Endodermal cell (in vitro differentiated cells): ENCODE data around the gene KMT5B. TPM values are rescaled to one million over a fixed set of nuclear protein-coding genes. Genes with fewer than 3 reads are reported as not detected.

ENCODE experiments used
- DNase-seq: peaks from one replicate; pipeline ENCODE4 v3.0.0-alpha.2; 2017
- H3K27ac ChIP-seq: 2 replicates; pipeline ENCODE4 v1.5.1; 2013; ENCODE audit warnings: mild to moderate bottlenecking, low read depth, low read length, moderate library complexity
- H3K27me3 ChIP-seq: 2 replicates; pipeline ENCODE4 v1.6.1; 2013; ENCODE audit warnings: mild to moderate bottlenecking, low read length, moderate library complexity; ENCODE audit not compliant: insufficient read depth, control insufficient read depth, poor library complexity, severe bottlenecking
- H3K36me3 ChIP-seq: 2 replicates; pipeline ENCODE4 v1.7.0; 2013; ENCODE audit warnings: mild to moderate bottlenecking, low read length, moderate library complexity; ENCODE audit not compliant: control insufficient read depth, insufficient read depth
- H3K4me1 ChIP-seq: one replicate; pipeline ENCODE4 v1.7.0; 2013; ENCODE audit warnings: low read length; ENCODE audit not compliant: control insufficient read depth, insufficient read depth
- H3K4me3 ChIP-seq: 2 replicates; pipeline ENCODE4 v1.5.1; 2013; ENCODE audit warnings: mild to moderate bottlenecking, low read length, moderate library complexity
- H3K9ac ChIP-seq: 2 replicates; pipeline ENCODE4 v1.6.1; 2013; ENCODE audit warnings: mild to moderate bottlenecking, low read length, moderate library complexity; ENCODE audit not compliant: poor library complexity, severe bottlenecking; ENCODE audit errors: extremely low read depth
- H3K9me3 ChIP-seq: 2 replicates; pipeline ENCODE4 v1.6.1; 2013; ENCODE audit warnings: mild to moderate bottlenecking, low read length, moderate library complexity; ENCODE audit not compliant: control insufficient read depth
- H3K27ac Mint-ChIP-seq: 2 replicates; pipeline ENCODE4 v1.8.0; 2020; ENCODE audit warnings: mixed read lengths
- H3K27me3 Mint-ChIP-seq: 2 replicates; pipeline ENCODE4 v1.8.0; 2021; ENCODE audit warnings: mild to moderate bottlenecking, mixed read lengths; ENCODE audit not compliant: insufficient read depth
- H3K36me3 Mint-ChIP-seq: 2 replicates; pipeline ENCODE4 v1.8.0; 2020; ENCODE audit warnings: low read depth, mixed read lengths
- H3K4me1 Mint-ChIP-seq: 2 replicates; pipeline ENCODE4 v1.8.0; 2020; ENCODE audit warnings: mixed read lengths
- H3K4me3 Mint-ChIP-seq: 2 replicates; pipeline ENCODE4 v1.8.0; 2020; ENCODE audit warnings: mild to moderate bottlenecking, moderate library complexity, mixed read lengths
- H3K9me3 Mint-ChIP-seq: 2 replicates; pipeline ENCODE4 v1.8.0; 2020; ENCODE audit warnings: mild to moderate bottlenecking, mixed read lengths
- CTCF ChIP-seq: fragments of 200-600 bp; sonication (generic); conservative IDR thresholded peaks from 2 replicates; pipeline ENCODE4 v1.5.0; 2021; ENCODE audit warnings: antibody characterized with exemption, mild to moderate bottlenecking
- WGBS, 2 experiments: methylation state at CpG; one replicate each; pipeline versions ENCODE4 v1.1.5 to v1.1.7; 2013; ENCODE audit warnings: missing lambda C conversion rate in 2 of 2, mixed read lengths in 1 of 2; ENCODE audit not compliant: insufficient coverage in 1 of 2, insufficient read length in 1 of 2; 5-methylcytosine and 5-hydroxymethylcytosine counted together
- total RNA-seq, 2 donors: library from RNA; stranded (reverse); fragmentation: NEBNext Ultra II Directional in 1 of 2; extraction: Animal tissue kit (Norgen Biotek cat#: 25700) in 1 of 2; gene quantifications; 2 replicates in 1 of 2; 3 replicates in 1 of 2; pipeline ENCODE4 v1.2.1, GENCODE V29; 2021

KMT5B gene
- total RNA-seq, 2 donors from 2014 or later: 53.3 to 62.3 TPM

GRCh38 chr11:68116974-68117373 is 96.1 kb downstream of the KMT5B start:
- 90 to 100% methylated on average over 2 to 3 of the region's 3 CpGs for WGBS, 2 experiments

GRCh38 chr11:68116126-68116525 is 97.0 kb downstream of the KMT5B start:
- TF ChIP-seq CTCF: no peak
- no peak overlapping the region for H3K27ac Mint-ChIP-seq

More at GRCh38 chr11:68116974-68117373, 96.1 kb downstream of the KMT5B start:
- Mint-ChIP-seq H3K36me3 (peaks cover 28% of the 10 kb centered on the region), H3K9me3 (no peaks in the 10 kb centered on the region), H3K27me3 (no peaks in the 10 kb centered on the region), H3K4me1 (peaks cover 24% of the 10 kb centered on the region), H3K4me3 (no peak overlapping the region), H3K27ac (peak overlapping the region; percentile 49)
- Histone ChIP-seq H3K4me1 (no peaks in the 10 kb centered on the region), H3K36me3 (peaks cover 17% of the 10 kb centered on the region), H3K9me3 (no peaks in the 10 kb centered on the region), H3K9ac (no peak overlapping the region), H3K4me3 (no peak overlapping the region), H3K27ac (no peak overlapping the region), H3K27me3 (no peaks in the 10 kb centered on the region)
- TF ChIP-seq CTCF: no peak
- no peak for DNase-seq

GRCh38 chr11:68115285-68115684 is 97.8 kb downstream of the KMT5B start:
- H3K9me3 Mint-ChIP-seq: no peaks in the 10 kb centered on the region
- H3K27me3 Mint-ChIP-seq: no peaks in the 10 kb centered on the region
- Histone ChIP-seq H3K4me3 (no peak overlapping the region), H3K36me3 (peaks cover 17% of the 10 kb centered on the region), H3K9ac (no peak overlapping the region), H3K27ac (no peak overlapping the region), H3K4me1 (no peaks in the 10 kb centered on the region), H3K9me3 (no peaks in the 10 kb centered on the region), H3K27me3 (no peaks in the 10 kb centered on the region)
- 89 to 100% methylated on average over 1 of the region's 1 CpG for WGBS, 2 experiments
- peak overlapping the region; percentile 52 for H3K27ac Mint-ChIP-seq
- H3K4me1 Mint-ChIP-seq: peaks cover 24% of the 10 kb centered on the region
- H3K4me3 Mint-ChIP-seq: no peak overlapping the region
- peaks cover 30% of the 10 kb centered on the region for H3K36me3 Mint-ChIP-seq
- no peak for TF ChIP-seq CTCF
- no peak for DNase-seq

More at GRCh38 chr11:68116126-68116525, 97.0 kb downstream of the KMT5B start:
- WGBS, 2 experiments: 93% methylated on average over 7 of the region's 7 CpGs
- Histone ChIP-seq H3K36me3 (peaks cover 17% of the 10 kb centered on the region), H3K27ac (no peak overlapping the region), H3K9me3 (no peaks in the 10 kb centered on the region), H3K9ac (no peak overlapping the region), H3K4me3 (no peak overlapping the region), H3K27me3 (no peaks in the 10 kb centered on the region), H3K4me1 (no peaks in the 10 kb centered on the region)
- Mint-ChIP-seq H3K4me1 (peaks cover 24% of the 10 kb centered on the region), H3K4me3 (no peak overlapping the region), H3K27me3 (no peaks in the 10 kb centered on the region), H3K36me3 (peaks cover 30% of the 10 kb centered on the region), H3K9me3 (no peaks in the 10 kb centered on the region)
- DNase-seq: no peak
